GM12873 (cell line): ENCODE measurements around the gene LHFPL2.

ENCODE experiments used
- TF ChIP-seq, protein P1 (sequence below): IDR thresholded peaks from 2 replicates; pipeline ENCODE4 v1.5.1; 2012; ENCODE audit warnings: low read depth, mild to moderate bottlenecking, moderate library complexity, low read length, control low read depth; ENCODE audit not compliant: insufficient read depth; ENCODE audit errors: missing control alignments

Gene LHFPL2

DNA sequence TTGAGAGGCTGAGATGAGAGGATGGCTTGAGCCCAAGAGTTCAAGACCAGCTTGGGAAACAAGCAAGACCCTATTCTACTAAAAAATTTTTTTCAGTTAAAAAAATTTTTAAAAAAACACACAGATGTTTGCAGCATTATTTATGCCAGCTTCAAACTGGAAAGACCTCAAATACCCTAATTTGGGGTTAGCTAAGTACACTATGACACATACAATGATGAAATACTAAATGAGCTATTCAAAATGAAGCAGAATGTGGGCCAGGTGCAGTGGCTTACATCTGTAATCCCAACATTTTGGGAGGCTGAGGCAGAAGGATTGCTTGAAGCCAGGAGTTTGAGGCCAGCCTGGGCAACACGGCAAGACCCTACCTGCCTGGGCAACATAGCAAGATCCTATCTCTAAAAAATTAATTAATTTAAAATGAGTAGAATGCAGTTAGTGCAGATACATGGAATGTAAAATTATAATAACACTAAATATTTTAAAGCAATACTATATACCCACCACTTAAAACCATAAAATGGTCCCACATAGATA, 44.9 kb downstream of the LHFPL2 start:
- TF ChIP-seq, protein P1, sequence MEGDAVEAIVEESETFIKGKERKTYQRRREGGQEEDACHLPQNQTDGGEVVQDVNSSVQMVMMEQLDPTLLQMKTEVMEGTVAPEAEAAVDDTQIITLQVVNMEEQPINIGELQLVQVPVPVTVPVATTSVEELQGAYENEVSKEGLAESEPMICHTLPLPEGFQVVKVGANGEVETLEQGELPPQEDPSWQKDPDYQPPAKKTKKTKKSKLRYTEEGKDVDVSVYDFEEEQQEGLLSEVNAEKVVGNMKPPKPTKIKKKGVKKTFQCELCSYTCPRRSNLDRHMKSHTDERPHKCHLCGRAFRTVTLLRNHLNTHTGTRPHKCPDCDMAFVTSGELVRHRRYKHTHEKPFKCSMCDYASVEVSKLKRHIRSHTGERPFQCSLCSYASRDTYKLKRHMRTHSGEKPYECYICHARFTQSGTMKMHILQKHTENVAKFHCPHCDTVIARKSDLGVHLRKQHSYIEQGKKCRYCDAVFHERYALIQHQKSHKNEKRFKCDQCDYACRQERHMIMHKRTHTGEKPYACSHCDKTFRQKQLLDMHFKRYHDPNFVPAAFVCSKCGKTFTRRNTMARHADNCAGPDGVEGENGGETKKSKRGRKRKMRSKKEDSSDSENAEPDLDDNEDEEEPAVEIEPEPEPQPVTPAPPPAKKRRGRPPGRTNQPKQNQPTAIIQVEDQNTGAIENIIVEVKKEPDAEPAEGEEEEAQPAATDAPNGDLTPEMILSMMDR: no peak

DNA sequence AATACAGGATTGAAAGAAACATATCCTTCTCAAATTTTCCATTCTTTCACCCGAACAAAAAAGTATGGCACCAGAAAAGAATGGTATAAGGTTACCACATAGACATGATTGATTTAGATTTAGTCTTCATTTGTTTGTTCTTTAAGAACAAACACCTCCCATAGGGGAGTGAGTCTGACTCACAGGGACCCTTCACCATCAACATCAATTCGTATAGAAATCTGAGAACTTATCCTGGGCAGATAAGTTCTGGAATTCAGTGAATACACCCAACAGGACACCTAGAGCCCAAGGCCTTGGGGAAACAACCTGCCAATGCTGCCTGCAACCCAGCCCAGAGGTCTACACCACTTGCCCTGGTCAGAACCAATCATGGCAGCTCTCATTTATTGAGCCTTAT, 46.2 kb downstream of the LHFPL2 start:
- TF ChIP-seq, protein P1: no peak

GRCh38 chr5:78601559-78602314, 46.8 kb downstream of the LHFPL2 start:
- TF ChIP-seq, protein P1: no peak

DNA sequence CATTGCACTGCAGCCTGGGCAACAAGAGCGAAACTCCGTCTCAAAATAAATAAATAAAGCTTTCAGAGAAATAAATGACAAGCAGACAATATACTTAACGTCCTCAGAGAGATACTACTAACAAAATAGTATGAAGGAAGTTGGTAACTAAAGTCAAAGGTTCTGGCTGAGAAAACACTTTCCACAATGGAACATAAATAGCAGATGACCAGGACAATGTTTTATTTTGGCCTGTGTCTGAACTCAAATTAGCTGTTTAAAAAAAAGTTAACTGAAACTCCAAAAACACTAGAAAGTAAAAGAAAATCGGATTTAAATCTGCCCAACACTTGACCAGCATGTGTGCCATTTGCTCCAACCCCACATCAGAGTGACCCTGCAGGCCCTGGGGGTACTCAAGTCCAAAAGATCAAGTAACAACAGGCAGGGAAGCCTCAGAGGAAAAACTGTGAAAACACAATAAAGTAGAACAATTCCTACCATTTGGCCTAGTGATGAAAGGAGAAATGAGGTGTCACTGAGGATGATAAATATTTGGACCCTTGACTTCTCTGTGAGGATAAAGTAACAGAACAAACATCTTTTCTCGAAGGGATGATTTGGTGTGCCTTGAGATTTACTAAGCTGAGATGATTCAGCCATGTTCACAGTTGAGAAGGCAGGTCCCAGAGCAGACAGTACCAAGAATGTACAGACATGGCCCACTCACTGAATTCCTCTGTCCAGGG, 47.7 kb downstream of the LHFPL2 start:
- TF ChIP-seq, protein P1: no peak

DNA sequence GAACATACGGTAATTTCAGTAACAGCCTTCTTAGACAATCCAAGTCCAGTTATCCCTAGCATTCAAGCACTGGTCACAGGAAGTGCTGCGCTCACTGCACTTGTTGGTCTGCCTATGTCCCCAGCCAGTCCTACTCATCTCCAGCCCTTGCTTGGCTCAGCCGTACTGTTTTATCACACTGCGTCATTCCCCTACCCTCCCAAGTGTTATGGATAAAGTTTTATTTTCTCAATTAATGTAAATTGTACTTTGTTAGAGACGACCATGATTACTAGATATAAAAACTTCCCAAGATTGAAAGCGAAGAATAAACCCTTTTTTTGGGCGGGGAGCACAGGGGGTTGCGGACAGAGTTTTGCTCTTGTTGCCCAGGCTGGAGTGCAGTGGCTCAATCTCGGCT, 49.6 kb downstream of the LHFPL2 start:
- TF ChIP-seq, protein P1: no peak

GRCh38 chr5:78597974-78598371, 50.6 kb downstream of the LHFPL2 start:
- TF ChIP-seq, protein P1: no peak
